CD14-positive monocyte (primary cell): Measurements from ENCODE around the gene DSCAML1. TPM values are rescaled to one million over a fixed set of nuclear protein-coding genes. Genes with fewer than 3 reads are reported as not detected.
"Not testable (repeated sequence)": the region's sequence is repeated elsewhere in the genome, so short reads cannot be mapped to it uniquely, and the experiment has no call there.

Experiments
- DNase-seq, 3 donors: peaks; one replicate each; pipeline ENCODE4 v3.0.0-alpha.2; 2011 to 2022
- H2AFZ ChIP-seq: 2 replicates; pipeline ENCODE4 v1.6.0; 2012; ENCODE audit warnings: mild to moderate bottlenecking, low read depth, low read length, inconsistent platforms; ENCODE audit not compliant: insufficient read depth, poor library complexity, severe bottlenecking
- H3K27ac ChIP-seq, 2 donors: 1 replicate in 1 of 2; 2 replicates in 1 of 2; pipeline ENCODE4 v1.5.1; 2012 to 2013; ENCODE audit warnings: low read length in 2 of 2, control low read depth in 1 of 2, inconsistent platforms in 1 of 2, low read depth in 1 of 2, mild to moderate bottlenecking in 1 of 2
- H3K27me3 ChIP-seq, 2 donors: one replicate each; pipeline versions ENCODE4 v1.6.0 to v1.6.1; 2011 to 2013; ENCODE audit warnings: low read length in 2 of 2; ENCODE audit not compliant: control insufficient read depth in 2 of 2, insufficient read depth in 2 of 2
- H3K36me3 ChIP-seq, 2 donors: replicated peaks in 1 of 2; 1 replicate in 1 of 2; 2 replicates in 1 of 2; pipeline versions ENCODE4 v1.5.1 to v1.6.1; 2012 to 2013; ENCODE audit warnings: low read length in 2 of 2, control low read depth in 1 of 2, inconsistent platforms in 1 of 2, mild to moderate bottlenecking in 1 of 2; ENCODE audit not compliant: insufficient read depth in 2 of 2, control insufficient read depth in 1 of 2
- H3K4me1 ChIP-seq, 2 donors: 1 replicate in 1 of 2; 2 replicates in 1 of 2; pipeline versions ENCODE4 v1.5.1 to v1.6.1; 2012 to 2013; ENCODE audit warnings: low read length in 2 of 2, control low read depth in 1 of 2, inconsistent platforms in 1 of 2, mild to moderate bottlenecking in 1 of 2, moderate library complexity in 1 of 2; ENCODE audit not compliant: insufficient read depth in 2 of 2, control insufficient read depth in 1 of 2
- H3K4me2 ChIP-seq: replicated peaks from 2 replicates; pipeline ENCODE3; 2012; ENCODE audit warnings: low read length, moderate library complexity, mild to moderate bottlenecking; ENCODE audit not compliant: poor library complexity, severe bottlenecking; ENCODE audit errors: extremely low read depth
- H3K4me3 ChIP-seq, 3 experiments: fragments of 200-600 bp in 1 of 3; sonication (generic) in 1 of 3; replicated peaks in 1 of 3; 1 replicate in 2 of 3; 2 replicates in 1 of 3; pipeline ENCODE4 v1.5.1; 2011 to 2013; ENCODE audit warnings: low read length in 3 of 3, mild to moderate bottlenecking in 3 of 3, control low read depth in 2 of 3, low read depth in 2 of 3, inconsistent platforms in 1 of 3, moderate library complexity in 1 of 3
- H3K79me2 ChIP-seq: 2 replicates; pipeline ENCODE4 v1.6.0; 2012; ENCODE audit warnings: mild to moderate bottlenecking, control low read depth, inconsistent platforms, low read length, moderate library complexity; ENCODE audit not compliant: insufficient read depth
- H3K9ac ChIP-seq: 2 replicates; pipeline ENCODE4 v1.6.0; 2017; ENCODE audit warnings: low read length, mild to moderate bottlenecking; ENCODE audit not compliant: insufficient read depth, poor library complexity, severe bottlenecking
- H3K9me3 ChIP-seq, 2 donors: replicated peaks in 1 of 2; 1 replicate in 1 of 2; 2 replicates in 1 of 2; pipeline versions ENCODE4 v1.5.1 to v1.6.1; 2012 to 2013; ENCODE audit warnings: low read length in 2 of 2, control low read depth in 1 of 2; ENCODE audit not compliant: control insufficient read depth in 1 of 2, insufficient read depth in 1 of 2
- H4K20me1 ChIP-seq: 2 replicates; pipeline ENCODE4 v1.6.0; 2012; ENCODE audit warnings: mild to moderate bottlenecking, low read length, control low read depth, moderate library complexity; ENCODE audit not compliant: insufficient read depth
- H3K27ac Mint-ChIP-seq, 7 donors: one replicate each; pipeline ENCODE4 v1.8.0; 2020; ENCODE audit warnings: mild to moderate bottlenecking in 7 of 7, mixed read lengths in 7 of 7, moderate library complexity in 6 of 7, inconsistent platforms in 2 of 7
- H3K27me3 Mint-ChIP-seq, 3 donors: one replicate each; pipeline ENCODE4 v1.8.0; 2021 to 2022; ENCODE audit warnings: low read depth in 3 of 3, mild to moderate bottlenecking in 3 of 3, mixed read lengths in 3 of 3, moderate library complexity in 3 of 3, inconsistent platforms in 1 of 3
- H3K36me3 Mint-ChIP-seq, 2 donors: one replicate each; pipeline ENCODE4 v1.8.0; 2020; ENCODE audit warnings: mixed read lengths in 2 of 2, inconsistent platforms in 1 of 2, mild to moderate bottlenecking in 1 of 2
- H3K4me1 Mint-ChIP-seq: one replicate; pipeline ENCODE4 v1.8.0; 2020; ENCODE audit warnings: mild to moderate bottlenecking, mixed read lengths
- H3K4me3 Mint-ChIP-seq, 2 donors: one replicate each; pipeline ENCODE4 v1.8.0; 2020; ENCODE audit warnings: mild to moderate bottlenecking in 2 of 2, mixed read lengths in 2 of 2, moderate library complexity in 1 of 2
- H3K9me3 Mint-ChIP-seq, 7 donors: one replicate each; pipeline ENCODE4 v1.8.0; 2020 to 2022; ENCODE audit warnings: mixed read lengths in 7 of 7, mild to moderate bottlenecking in 6 of 7, moderate library complexity in 6 of 7, inconsistent platforms in 2 of 7
- WGBS: methylation state at CpG from one replicate; pipeline ENCODE4 v1.1.5; 2013; ENCODE audit warnings: missing lambda C conversion rate; ENCODE audit not compliant: insufficient coverage; 5-methylcytosine and 5-hydroxymethylcytosine counted together
- intact Hi-C, 2 donors: fragments of 100-400 bp; cut with micrococcal nuclease; formaldehyde crosslinking; loops; one replicate each; pipeline versions ENCODE4 v1.15.0 to v1.15.1; 2023
- polyA plus RNA-seq, 3 donors: library from polyadenylated mRNA; depleted of rRNA in 1 of 3; unstranded in 2 of 3; stranded (reverse) in 1 of 3; fragments of 300-500 nt in 2 of 3; fragments of >200 nt in 1 of 3; fragmentation: Illumina TruSeq in 2 of 3; gene quantifications; 1 replicate in 2 of 3; 2 replicates in 1 of 3; pipeline ENCODE4 v1.2.3, GENCODE V29; 2012 to 2021
- TF ChIP-seq, protein P1 (sequence below): fragments of 200-600 bp; IDR thresholded peaks from one replicate; pipeline ENCODE4 v1.8.0; 2022; ENCODE audit warnings: antibody characterized with exemption, mild to moderate bottlenecking

Gene DSCAML1
- polyA plus RNA-seq, 3 donors: not detected

DNA sequence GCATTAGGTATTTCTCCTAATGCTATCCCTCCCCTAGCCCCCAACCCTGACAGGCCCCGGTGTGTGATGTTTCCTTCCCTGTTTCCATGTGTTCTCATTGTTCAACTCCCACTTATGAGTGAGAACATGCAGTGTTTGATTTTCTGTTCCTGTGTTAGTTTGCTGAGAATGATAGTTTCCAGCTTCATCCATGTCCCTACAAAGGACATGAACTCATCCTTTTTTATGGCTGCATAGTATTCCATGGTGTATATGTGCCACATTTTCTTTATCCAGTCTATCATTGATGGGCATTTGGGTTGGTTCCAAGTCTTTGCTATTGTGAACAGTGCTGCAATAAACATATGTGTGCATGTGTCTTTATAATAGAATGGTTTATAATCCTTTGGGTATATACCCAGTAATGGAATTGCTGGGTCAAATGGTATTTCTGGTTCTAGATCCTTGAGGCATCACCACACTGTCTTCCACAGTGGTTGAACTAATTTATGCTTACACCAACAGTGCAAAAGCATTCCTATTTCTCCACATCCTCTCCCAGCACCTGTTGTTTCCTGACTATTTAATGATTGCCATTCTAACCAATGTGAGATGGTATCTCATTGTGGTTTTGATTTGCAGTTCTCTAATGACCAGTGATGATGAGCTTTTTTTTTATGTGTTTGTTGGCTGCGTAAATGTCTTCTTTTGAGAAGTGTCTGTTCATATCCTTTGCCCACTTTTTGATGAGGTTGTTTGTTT is 397.7 kb downstream of the DSCAML1 start:
- WGBS: no CpG with 5 or more reads among the region's 2 CpGs
- Histone ChIP-seq H3K9me3 (peaks cover 7 to 10% of the 10 kb centered on the region in 2 donors), H3K36me3 (peaks cover 40 to 59% of the 10 kb centered on the region in 2 donors)
- H3K4me1 Mint-ChIP-seq, H3K4me3 ChIP-seq, intact Hi-C loops, H2AFZ ChIP-seq, H3K27ac Mint-ChIP-seq, H3K4me3 Mint-ChIP-seq, H3K79me2 ChIP-seq, H3K9ac ChIP-seq, H3K27ac ChIP-seq, H3K4me2 ChIP-seq, H3K4me1 ChIP-seq, DNase-seq, H3K27me3 Mint-ChIP-seq, H3K27me3 ChIP-seq, H4K20me1 ChIP-seq: not testable (repeated sequence)
- Mint-ChIP-seq H3K9me3 (peaks cover 4 to 32% (median 13%) of the 10 kb centered on the region in 7 donors), H3K36me3 (peaks cover 80 to 84% of the 10 kb centered on the region in 2 donors)

DNA sequence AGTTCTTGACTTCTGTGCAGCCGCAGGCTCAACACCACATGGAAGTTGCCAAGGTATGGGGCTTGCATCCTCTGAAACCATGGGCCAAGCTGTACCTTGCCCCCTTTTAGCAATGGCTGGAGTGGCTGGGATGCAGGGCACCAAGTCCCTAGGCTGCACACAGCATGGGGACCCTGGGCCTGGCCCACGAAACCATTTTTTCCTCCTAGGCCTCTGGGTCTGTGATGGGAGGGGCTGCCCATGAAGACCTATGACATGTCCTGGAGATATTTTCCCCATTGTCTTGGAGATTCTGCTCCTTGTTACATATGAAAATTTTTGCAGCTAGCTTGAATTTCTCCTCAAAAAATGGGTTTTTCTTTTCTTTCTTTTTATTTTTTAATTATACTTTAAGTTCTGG is 398.4 kb downstream of the DSCAML1 start:
- 100% methylated on average over 1 of the region's 2 CpGs for WGBS
- not testable (repeated sequence) for H3K4me1 Mint-ChIP-seq

DNA sequence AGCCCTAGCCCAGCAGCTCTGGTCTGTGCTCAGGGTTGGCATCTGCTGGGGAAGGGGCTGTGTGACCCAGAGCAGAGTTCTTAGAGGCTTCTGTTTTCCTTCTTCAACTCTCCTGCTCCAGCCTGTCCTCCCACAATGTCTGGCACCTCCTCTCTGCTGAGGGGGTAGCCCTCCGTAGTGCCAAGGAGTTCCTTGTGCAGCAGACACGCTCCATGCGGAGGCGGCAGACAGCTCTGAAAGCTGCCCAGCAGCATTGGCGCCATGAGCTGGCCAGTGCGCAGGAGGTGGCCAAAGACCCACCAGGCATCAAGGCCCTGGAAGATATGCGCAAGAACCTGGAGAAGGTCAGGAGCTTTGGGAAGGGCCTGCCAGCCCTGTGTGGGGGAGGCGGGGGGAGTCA is 400.0 kb downstream of the DSCAML1 start:
- peaks cover 4% of the 10 kb centered on the region for H3K4me1 Mint-ChIP-seq
- no peaks in the 10 kb centered on the region for H3K27me3 ChIP-seq
- WGBS: 96% methylated on average over 8 of the region's 8 CpGs
- peaks cover 62 to 68% of the 10 kb centered on the region in 2 donors for H3K36me3 ChIP-seq
- TF ChIP-seq, protein P1, sequence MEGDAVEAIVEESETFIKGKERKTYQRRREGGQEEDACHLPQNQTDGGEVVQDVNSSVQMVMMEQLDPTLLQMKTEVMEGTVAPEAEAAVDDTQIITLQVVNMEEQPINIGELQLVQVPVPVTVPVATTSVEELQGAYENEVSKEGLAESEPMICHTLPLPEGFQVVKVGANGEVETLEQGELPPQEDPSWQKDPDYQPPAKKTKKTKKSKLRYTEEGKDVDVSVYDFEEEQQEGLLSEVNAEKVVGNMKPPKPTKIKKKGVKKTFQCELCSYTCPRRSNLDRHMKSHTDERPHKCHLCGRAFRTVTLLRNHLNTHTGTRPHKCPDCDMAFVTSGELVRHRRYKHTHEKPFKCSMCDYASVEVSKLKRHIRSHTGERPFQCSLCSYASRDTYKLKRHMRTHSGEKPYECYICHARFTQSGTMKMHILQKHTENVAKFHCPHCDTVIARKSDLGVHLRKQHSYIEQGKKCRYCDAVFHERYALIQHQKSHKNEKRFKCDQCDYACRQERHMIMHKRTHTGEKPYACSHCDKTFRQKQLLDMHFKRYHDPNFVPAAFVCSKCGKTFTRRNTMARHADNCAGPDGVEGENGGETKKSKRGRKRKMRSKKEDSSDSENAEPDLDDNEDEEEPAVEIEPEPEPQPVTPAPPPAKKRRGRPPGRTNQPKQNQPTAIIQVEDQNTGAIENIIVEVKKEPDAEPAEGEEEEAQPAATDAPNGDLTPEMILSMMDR: no peak
- H3K79me2 ChIP-seq: no peaks in the 10 kb centered on the region
- H3K4me1 ChIP-seq: no peaks in the 10 kb centered on the region
- H3K9me3 Mint-ChIP-seq: peaks cover 4 to 24% (median 11%) of the 10 kb centered on the region in 7 donors
- no peak for DNase-seq
- no peaks in the 10 kb centered on the region for H3K27me3 Mint-ChIP-seq
- no peak overlapping the region for H3K9ac ChIP-seq
- no peak overlapping the region for H2AFZ ChIP-seq
- no peak overlapping the region for H3K4me2 ChIP-seq
- no peak overlapping the region for H3K27ac ChIP-seq
- H3K4me3 Mint-ChIP-seq: no peak overlapping the region
- intact Hi-C loops: no loop called here
- H4K20me1 ChIP-seq: no peaks in the 10 kb centered on the region
- no peak overlapping the region for H3K4me3 ChIP-seq
- H3K36me3 Mint-ChIP-seq: peaks cover 81 to 86% of the 10 kb centered on the region in 2 donors
- H3K9me3 ChIP-seq: peaks cover 7 to 10% of the 10 kb centered on the region in 2 donors
- H3K27ac Mint-ChIP-seq: peak overlapping the region in 1 of 7 donors; percentile 2

More for the DNA sequence above, 398.4 kb downstream of the DSCAML1 start:
- H3K4me3 Mint-ChIP-seq, H3K4me3 ChIP-seq, H3K4me2 ChIP-seq, H3K9ac ChIP-seq, H3K79me2 ChIP-seq, H3K9me3 ChIP-seq, H3K4me1 ChIP-seq, H2AFZ ChIP-seq, H3K27ac ChIP-seq, H3K27ac Mint-ChIP-seq, H3K27me3 Mint-ChIP-seq, H4K20me1 ChIP-seq, intact Hi-C loops, H3K27me3 ChIP-seq, DNase-seq: not testable (repeated sequence)
- H3K9me3 Mint-ChIP-seq: peaks cover 4 to 30% (median 11%) of the 10 kb centered on the region in 7 donors
- peaks cover 45 to 62% of the 10 kb centered on the region in 2 donors for H3K36me3 ChIP-seq
- peaks cover 80 to 84% of the 10 kb centered on the region in 2 donors for H3K36me3 Mint-ChIP-seq
